OCI-LY7 (cell line): ENCODE data around the gene BAIAP2.

ENCODE experiments used
- EZH2phosphoT487 ChIP-seq: fragments of 200-600 bp; sonication (generic); IDR thresholded peaks from 2 replicates; pipeline ENCODE4 v1.6.1; 2018; ENCODE audit warnings: low read depth, borderline replicate concordance, mild to moderate bottlenecking, mixed run types, antibody characterized with exemption, low read length, moderate library complexity, mixed read lengths
- TF ChIP-seq, protein P1 (sequence below): fragments of 200-600 bp; sonication (generic); conservative IDR thresholded peaks from 2 replicates; pipeline ENCODE4 v1.5.1; 2014; ENCODE audit warnings: mild to moderate bottlenecking, antibody characterized with exemption, low read length, moderate library complexity, mixed read lengths

DNA sequence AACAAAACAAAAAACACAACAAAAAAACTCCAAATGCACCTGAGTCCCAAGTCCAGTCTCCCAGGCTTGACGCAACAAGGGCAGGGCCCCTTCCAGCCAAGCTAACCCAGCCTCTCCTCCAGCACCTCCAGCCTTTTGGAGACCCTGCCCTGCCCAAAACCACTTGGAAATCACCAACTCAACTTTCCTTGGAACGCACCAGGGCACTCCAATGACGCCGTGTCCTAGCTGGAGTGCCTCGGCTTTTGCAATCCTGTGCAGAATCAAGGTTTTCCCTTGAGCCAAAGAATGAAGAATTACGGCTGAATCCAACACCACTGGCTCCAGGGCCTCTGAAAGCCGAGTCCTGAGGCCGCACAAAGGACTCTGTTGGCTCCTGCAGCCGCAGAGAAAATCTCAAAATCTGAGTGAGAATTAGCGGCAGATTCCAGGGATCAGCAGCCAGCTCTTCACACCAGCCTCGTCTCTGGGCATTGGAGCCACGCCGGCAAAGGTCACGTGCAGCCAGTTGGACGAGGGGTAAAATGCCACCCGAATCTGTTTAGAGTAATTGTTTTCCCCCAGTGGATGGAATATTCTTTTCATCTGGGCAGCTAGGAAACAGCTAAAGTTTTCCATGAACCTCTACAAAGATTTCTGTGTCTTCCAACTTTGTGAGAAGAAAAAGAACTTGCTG, 9.7 kb upstream of the BAIAP2 start:
- TF ChIP-seq, protein P1, sequence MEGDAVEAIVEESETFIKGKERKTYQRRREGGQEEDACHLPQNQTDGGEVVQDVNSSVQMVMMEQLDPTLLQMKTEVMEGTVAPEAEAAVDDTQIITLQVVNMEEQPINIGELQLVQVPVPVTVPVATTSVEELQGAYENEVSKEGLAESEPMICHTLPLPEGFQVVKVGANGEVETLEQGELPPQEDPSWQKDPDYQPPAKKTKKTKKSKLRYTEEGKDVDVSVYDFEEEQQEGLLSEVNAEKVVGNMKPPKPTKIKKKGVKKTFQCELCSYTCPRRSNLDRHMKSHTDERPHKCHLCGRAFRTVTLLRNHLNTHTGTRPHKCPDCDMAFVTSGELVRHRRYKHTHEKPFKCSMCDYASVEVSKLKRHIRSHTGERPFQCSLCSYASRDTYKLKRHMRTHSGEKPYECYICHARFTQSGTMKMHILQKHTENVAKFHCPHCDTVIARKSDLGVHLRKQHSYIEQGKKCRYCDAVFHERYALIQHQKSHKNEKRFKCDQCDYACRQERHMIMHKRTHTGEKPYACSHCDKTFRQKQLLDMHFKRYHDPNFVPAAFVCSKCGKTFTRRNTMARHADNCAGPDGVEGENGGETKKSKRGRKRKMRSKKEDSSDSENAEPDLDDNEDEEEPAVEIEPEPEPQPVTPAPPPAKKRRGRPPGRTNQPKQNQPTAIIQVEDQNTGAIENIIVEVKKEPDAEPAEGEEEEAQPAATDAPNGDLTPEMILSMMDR, result no peak
- no peak for TF ChIP-seq EZH2phosphoT487
